ENCODE data around the gene TMEM139.
"Not testable (repeated sequence)": the region's sequence is repeated elsewhere in the genome, so short reads cannot be mapped to it uniquely, and the experiment has no call there.

TMEM139 gene

GRCh38 chr7:143259765-143260164, 25.0 kb upstream of the TMEM139 start:
- DNase-seq, result no peak

DNA sequence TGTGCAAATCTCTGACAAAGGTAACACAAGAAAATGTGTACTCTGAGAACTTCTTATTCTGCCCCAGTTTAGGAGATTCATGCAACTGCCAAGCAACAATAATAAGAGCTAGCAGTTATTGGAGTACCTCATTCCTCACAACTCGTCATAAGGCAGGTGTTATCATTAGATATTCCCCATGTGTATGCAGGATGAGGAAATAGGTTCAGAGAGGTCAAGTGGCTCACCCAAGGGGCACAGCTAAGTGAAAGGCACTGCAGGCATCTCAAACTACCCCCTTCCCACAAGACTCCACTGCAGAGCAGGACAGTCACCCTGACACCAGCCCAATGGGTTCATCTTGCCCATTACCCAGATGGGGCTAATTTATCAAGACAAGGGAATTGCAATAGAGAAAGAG, 22.9 kb upstream of the TMEM139 start:
- DNase-seq, result no peak

- DNase-seq, result peak; percentile 60
These were observed 21.2 kb upstream of the TMEM139 start, which contains the start of gene GSTK1 for GRCh38 chr7:143263266-143264195. GSTK1 (plus strand) TSS chr7:143263441; CDS start chr7:143263514, 73 bp downstream.

- DNase-seq, result not testable (repeated sequence)
These were observed 20.6 kb upstream of the TMEM139 start for GRCh38 chr7:143264196-143264568.

- DNase-seq, result no peak
These were observed 19.6 kb upstream of the TMEM139 start for GRCh38 chr7:143265017-143265693.

DNA sequence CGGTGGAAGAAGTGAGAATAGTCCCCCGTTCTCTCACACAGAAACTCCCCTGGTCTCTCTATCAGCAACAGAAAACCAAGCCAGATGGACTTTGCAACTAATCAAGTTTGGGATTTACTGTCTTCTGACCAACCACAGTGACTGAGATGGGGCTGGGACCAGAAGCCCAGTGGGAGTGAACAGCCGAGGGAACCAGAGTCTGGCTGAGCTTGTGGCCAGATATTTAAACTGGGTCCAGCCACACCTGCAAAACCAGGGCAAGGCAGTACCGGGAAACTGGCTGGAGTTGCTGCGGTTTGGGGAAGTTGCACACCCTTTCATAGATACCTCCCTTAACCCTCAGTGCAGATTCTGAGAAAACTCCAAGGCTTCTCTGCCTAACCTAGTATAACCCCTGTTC, 15.5 kb upstream of the TMEM139 start:
- DNase-seq, result no peak

DNA sequence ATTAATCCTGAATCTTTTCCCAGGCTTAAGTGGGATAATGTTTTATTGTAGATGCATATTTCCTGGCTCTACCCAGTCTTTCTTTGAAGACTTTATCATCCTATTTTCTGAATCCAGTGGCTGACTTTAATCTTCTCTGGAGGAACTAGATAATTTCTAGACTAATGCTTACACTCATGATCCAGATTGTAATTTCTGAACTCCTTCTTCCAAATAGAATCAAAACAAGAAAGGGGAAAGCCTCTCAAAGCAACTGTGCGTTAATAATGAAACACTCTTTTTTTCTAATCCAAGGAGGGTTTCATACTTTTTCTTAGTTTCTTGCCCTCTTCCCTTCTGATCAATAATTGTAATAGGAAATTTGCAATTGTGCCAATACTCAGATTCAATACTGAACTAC, 13.5 kb upstream of the TMEM139 start:
- DNase-seq, result no peak

GRCh38 chr7:143272871-143273270, 11.9 kb upstream of the TMEM139 start:
- no peak for DNase-seq

DNA sequence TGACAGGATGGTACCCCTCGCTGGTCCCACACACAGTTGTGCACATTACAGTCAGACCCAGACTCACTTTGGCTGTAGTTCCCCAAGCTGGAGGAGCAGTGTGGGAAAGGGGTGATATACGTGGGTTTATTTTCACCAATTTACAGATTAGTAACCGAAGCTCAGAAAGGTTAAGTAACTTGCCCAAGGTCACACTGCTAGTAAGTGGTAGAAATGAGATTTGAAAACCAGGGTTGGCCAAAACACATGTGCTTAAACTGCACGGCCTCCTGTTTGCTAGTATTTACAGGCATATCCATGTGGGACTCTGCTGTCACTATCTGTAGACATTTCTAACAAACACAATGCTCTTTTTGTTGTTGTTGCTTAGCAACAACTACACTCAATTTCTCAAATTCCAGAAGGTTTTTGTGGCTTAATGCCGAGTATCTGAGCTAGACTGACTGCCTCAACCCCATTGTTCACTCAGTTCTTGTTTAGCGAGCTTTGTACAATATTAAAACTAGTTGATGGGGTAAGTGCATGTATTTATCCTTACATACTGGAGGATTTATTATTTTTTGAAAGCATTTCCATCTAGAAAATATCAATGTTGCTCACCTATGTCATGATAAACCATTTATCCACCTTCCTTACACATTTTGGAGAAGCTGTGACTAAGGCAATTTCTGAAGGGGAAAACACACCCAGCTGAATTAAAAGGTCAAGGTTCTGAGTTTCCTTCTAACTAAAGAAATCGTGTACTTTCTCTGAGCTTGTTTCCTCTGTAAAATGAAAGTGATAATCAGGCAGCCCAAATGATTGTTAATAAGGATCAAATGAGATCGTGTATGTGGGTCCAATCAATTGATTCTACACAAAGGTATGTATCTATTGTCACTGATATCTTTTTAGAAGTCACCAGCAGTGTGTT, 5.3 kb upstream of the TMEM139 start:
- no peak for DNase-seq

DNA sequence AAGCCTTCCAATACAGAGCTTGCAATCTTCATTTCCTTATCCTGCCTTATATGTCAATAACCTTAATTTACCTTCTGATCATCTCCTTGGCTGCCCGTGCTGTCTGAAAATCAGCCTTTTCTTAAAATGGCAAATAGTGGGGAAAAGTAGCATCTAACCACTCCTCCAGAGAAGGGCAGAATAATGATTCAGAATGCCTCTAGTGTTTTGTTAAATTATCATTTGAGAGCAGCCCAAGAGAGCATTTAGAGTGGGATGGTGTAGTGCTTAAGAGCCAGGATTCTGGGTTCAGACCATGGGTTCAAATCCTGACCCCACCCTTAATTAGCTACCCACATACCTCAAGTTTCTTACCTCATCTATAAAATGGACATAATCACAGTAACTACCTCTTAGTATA, 4.6 kb upstream of the TMEM139 start:
- DNase-seq, result no peak

DNA sequence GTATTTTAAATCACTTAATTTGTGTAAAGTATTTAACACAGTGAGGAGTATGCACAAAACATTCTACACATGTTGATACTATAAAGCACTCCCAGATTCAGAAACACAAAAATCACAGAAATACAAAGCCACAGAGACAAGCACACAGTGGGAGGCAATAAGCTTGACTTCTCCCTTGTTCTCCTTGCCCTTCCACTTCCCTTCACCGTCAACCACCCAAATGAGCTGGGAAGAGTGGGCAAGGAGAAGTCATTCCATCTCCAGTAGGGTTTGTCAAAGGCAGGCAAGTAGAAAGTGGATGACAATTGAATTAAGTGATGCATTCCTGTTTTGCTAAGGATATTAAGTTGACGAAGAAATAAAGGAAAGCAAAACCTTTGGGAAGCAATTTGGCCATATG, 4.2 kb upstream of the TMEM139 start:
- DNase-seq, result no peak

GRCh38 chr7:143281529-143281928, 3.2 kb upstream of the TMEM139 start:
- no peak for DNase-seq

DNA sequence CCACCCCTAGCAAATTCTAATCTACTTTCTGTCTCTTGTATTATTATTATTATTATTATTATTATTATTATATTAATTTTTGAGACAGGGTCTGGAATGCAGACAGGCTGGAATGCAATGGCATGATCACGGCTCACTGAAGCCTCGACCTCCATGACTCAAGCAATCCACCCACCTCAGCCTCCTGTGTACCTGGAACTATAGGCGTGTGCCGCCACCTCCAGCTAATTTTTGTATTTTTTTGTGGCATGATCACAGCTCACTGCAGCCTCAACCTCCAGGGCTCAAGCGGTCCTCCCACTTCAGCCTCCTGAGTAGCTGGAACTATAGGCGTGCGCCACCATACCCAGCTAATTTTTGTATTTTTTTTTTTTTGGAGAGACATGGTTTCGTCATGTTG, 2.6 kb upstream of the TMEM139 start:
- no peak for DNase-seq

DNA sequence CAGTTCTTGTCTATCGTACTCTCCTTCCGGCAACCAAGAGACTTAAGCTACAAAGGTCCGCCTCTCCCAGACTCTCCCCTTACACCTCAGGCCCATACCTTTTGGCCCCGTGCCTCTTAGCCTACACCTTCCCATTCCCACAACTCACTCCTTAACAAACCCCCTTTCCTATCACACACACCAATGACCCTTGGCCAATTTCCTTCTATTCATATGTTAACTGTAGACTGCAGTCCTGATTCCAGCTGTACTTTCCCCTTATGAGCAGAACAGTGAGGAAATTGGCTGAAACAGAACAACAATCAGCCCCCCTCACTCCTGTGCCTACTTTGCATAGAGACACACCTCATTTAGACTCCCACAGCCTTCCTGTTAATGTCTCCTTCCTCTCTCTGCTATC, 1.4 kb upstream of the TMEM139 start:
- no peak for DNase-seq

GRCh38 chr7:143285470-143285778, 666 bp downstream of the TMEM139 start:
- DNase-seq, result no peak

- DNase-seq, result no peak
These were observed 1.2 kb downstream of the TMEM139 start for GRCh38 chr7:143285806-143286521.

- DNase-seq, result no peak
These were observed 1.7 kb downstream of the TMEM139 start for GRCh38 chr7:143286522-143286890.

- no peak for DNase-seq
These were observed 2.7 kb downstream of the TMEM139 start for GRCh38 chr7:143287339-143287934.

DNA sequence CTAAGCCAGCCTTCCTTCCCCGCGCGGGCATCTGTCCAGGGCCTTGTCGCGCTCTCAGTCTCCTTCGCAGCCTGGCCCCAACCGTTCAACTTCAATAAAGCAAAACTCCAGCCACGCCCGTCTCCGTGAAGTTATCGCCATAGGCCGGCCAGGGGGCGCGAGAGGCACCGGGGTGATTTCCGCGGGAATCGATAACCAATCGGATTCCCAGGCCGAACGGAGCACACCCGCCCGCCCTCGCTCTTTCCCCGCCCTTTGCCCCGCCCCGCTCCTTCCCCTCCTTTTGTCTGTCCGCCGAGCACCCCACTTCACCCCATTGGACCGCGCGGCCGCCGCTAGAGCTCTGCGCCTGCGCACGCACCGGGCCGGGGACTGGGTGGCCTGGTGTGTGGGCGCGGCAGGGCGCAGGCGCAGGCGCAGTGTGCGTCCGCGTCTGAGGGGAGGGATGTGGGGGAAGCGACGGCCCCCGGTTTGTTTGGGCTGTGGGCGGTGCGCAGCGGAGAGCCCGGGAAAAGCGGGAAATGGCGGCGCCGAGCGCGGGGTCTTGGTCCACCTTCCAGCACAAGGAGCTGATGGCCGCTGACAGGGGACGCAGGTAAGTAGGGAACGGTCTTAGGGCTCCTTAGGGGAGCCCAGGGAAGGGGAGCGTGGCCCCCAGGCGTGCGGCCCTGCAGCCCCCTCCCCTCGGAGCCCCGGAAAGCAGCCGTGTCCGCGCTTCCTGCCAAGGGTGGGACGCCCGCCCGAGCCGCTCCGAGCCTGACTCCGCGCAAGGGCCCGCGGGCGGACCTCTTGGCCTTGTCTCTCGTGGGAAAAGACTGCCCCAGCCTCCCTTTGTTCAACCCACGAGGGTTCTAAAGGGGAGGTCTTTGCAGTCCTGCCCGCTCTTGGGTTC, 3.4 kb downstream of the TMEM139 start, which contains the start of gene CASP2:
Gene CASP2 (plus strand): TSS at position 417 of the 892 bp plus-strand sequence. CDS start 105 bp downstream, at position 522.
- peak; percentile 96 for DNase-seq

DNA sequence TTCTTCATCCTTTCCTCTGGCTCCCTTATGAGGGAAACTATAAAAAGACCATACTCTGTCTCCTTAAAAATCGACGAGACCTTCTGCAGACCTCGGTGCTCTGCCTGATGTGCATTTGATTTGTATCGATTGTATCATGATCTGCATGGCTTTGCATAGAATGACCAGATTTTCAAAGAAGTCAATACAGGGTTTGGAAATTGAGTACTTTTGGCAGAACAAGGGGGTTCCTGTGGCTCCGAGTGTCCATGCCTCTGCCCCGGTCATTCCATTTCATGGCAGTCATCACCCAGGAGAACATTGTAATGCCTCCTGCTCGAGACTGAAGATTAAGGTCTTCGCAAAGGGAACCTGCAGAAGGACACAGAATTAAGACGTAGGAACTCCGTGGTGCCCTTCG, 4.1 kb downstream of the TMEM139 start:
- DNase-seq, result no peak

DNA sequence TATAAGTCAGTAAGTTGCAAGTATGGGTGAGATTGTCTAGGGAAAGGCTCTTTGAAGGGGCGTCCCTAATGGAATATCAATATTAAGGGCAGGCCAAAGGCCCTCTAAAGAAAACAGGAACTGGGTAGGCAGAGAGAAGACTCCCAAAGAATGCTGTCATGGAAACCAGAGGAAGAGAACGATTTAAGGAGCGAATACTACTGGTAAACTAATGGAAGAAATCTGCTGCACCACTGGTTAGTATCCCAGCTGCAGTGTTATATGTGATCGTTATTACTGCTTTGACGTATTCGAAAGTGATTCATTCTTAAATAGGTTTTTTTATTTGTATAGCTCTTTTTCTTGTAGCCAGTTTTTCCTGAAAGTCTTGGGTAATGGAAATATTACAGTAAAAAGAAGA, 4.7 kb downstream of the TMEM139 start:
- no peak for DNase-seq
